ENCODE results near the gene CMTM7.
A peak's percentile ranks its signal among the peaks of the same experiment; 100 is the strongest.

Gene CMTM7

DNA sequence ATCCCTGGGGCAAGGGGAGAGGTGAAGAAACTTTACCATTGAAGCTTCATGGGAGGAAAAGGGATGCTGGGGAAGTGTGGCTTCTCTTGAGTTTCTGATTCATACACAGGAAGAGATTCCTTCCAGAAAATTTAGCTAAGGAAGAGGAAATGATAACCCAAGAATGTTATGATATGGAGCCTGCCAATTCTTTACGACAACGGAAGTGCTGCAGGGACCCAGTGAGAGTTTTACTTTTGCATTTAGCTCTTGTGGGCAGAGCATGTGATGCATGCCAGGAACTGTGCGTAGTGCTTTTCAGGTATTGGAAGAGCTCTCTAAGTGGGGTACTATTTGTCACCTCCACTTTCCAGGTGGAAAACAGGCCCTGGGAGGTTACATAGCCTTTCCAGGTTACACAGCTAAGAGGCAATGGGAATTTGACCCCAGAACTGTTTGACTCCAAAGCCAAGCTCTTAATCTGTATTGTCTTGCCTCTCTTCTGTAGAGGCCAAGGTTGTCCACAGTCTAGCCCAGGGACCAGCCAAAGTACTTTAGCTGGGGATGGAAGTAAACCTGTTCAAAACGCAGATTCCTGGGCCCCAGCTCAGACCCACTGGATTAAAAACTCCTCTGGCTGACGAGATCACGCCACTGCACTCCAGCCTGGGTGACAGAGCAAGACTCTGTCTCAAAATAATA is 23.0 kb downstream of the CMTM7 start:
- peak; percentile 23 for DNase-seq

- DNase-seq: no peak
Measured at GRCh38 chr3:32419742-32420125, 28.1 kb downstream of the CMTM7 start.

DNA sequence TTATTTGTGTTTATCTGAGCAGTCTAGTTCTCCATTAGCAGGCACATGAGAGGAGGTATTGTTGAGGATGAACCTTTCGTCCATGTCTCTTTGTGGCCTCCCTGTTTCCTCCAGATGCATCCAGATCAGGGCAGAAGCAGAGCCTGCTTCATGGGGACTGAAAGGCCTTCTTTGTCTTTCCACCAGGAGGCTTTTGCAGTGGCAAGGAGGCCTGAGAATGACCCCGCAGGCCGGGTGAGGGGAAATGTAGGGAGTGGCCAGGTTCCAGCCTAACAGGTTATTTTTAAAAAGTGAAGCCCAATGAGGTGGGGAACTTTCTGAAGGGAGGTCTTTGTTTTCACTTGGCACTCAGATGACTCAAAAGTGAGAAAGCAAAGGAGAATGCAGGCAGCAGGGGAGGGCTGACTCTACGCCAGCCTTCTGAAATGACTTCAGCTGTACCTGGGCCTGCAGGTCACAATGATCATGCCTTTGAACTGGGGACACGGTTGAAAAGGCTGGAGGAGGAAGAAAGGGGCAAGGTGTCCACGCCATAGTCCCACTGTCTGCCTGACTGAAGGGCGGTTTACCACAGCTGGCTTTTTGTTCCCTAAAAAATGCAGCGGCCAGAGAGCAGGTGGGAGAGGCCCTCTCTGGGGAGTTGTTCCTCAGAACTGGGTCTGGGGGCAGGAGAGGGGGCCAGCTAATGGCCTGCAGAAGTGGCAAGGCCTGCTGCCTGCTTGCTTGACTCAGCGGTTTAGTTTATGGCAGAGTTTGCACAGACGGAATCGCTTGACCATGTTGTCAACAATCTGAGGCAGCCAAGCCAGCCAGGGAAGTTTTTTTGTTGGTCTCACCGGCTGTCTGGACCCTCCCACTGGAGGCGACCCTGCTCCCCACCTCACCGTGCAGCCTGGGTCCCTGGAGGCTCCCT is 28.7 kb downstream of the CMTM7 start:
- DNase-seq: no peak

DNA sequence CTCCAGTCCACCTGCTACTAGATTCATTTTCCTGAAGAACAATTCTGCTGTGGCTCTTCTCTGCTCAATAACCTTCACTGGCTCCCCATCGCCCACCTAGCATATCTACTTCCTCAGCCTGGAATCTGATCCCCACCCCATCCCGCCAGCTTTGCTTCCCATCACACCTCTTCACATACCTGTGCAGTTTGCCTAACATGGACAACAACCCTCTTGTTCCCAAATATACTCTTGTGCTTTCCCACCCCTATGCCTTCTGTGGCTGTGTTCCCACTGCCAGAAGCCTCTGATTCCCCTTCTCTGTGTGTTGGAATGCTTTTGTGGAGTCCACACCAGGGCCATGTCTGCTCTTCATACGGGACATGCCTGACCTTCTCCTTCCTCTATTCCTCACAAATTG is 29.5 kb downstream of the CMTM7 start:
- DNase-seq: no peak

DNA sequence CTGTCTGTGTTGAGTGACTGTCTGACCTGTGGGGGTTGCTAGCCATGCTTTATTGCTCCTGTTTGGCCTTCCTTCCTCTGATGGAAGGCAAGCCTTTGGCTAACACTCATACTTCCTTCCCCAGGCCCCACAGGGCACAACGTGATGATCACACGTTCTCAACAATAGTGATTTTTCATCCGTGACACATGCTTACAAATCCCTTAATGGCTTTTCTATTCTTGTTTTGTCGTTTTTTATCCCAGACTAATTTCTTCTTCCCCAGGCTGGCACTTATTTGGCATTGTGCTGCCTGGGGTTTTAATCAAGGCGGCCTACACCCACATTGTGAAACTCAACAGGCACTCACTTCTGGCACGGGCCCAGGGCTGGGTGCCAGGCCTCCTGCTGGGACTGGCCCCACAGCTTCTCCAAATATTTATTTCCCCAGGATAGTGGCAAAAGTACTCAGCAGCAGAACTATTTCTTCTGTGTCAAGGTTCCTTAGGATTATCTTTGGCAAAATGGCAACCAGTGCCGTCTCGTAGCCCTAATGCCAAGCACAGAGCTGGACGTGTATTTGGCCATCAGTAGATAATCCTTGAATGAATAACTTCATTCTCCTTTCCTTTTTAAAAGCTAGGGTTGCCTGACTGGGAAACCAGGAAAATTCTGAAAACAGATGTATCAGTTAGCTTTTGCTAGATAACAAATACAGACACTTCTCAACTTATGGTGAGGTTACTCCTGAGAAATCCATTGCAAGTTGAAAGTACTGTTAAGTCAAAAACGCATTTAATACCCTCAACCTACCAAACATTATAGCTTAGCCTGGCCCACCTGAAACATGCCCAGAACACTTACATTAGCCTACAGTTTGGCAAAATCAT is 30.6 kb downstream of the CMTM7 start:
- no peak for DNase-seq

DNA sequence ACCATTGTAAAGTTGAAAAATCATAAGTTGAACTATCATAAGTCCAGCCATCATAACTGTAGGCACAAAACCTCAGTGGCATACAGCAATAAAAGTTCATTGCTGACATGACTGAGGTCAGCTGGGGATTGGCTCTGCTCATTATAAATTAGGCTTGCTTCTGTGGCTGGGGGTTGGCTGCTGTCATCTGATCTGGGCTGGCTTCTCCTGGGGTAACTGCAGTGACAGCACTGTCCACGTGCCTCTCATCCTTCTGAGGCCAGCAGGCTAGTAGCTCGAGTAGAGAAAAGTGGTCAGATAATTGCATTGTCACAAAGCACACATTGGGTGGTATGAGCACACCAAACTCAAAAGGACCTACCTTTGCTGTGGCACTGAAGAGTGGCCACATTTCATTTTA is 31.3 kb downstream of the CMTM7 start:
- no peak for DNase-seq

DNA sequence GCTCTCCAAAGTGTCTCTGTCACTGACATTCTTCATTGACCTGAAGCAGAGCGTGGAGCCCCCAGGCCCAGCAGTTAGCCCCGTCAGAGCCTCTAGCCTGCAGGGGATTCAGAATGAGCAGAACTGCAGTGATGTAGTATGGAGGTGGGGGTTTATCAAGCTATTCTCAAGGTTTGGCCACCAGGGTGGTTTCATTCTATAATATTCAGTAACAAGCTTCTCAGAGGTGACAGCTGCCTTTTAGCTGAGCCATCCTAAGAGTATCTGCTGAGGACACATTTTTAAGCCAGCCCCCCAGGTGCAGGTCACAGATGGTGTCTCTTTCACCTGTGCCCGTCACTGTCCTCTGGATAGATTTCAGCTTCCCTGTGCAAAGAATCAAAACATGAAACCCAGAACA is 31.9 kb downstream of the CMTM7 start:
- no peak for DNase-seq

- no peak for DNase-seq
Measured at GRCh38 chr3:32423956-32424557, 32.4 kb downstream of the CMTM7 start.

DNA sequence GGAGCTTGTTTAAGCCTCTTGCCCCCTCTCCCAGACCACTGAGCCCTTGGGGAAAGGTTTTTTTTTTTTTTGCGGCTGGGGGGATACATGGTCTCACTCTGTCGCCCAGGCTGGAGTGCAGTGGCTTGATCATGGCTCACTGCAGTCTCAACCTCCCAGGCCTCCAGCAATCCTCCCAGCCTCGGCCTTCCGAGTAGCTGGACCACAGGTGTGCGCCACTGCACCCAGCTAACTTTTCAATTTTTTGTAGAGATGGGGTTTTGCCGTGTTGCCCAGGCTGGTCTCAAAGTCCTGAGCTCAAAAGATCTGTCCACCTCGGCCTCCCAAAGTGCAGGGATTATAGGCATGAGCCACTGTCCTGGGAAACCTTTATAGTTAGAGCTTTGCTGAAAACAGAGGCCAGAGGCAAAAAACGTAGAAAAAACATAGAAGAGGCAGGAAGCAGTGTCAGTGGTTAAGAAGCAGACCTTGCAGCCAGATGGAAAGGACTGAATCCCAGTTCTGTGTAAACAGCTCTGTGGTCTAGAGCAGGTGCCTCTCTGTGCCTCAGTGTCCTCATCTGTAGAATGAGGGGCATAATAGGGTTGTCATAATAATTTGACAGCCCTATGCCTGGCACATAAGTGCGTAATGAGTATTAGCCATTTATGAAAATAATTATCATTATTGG is 33.1 kb downstream of the CMTM7 start:
- no peak for DNase-seq

- peak; percentile 44 for DNase-seq
Measured at GRCh38 chr3:32428092-32429068, 36.7 kb downstream of the CMTM7 start.

DNA sequence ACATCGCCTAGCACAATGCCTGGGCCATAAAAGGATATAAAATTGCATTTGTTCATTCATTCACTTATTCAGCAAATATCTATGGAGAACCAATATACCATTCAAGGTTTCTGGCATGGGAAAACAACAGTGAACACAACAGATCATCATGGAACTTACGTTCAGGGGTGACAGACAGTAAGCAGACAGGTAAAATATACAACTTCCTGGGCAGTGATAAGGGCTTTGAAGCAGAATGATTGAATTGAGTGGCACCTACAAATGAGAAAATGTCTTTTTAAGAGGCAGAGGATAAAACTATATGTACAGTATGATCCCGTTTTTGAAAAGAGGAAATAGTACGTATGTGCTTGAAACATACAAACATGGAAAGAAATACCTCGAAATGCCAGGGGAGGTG is 39.2 kb downstream of the CMTM7 start:
- no peak for DNase-seq

- no peak for DNase-seq
Measured at GRCh38 chr3:32431481-32431880, 39.8 kb downstream of the CMTM7 start.

DNA sequence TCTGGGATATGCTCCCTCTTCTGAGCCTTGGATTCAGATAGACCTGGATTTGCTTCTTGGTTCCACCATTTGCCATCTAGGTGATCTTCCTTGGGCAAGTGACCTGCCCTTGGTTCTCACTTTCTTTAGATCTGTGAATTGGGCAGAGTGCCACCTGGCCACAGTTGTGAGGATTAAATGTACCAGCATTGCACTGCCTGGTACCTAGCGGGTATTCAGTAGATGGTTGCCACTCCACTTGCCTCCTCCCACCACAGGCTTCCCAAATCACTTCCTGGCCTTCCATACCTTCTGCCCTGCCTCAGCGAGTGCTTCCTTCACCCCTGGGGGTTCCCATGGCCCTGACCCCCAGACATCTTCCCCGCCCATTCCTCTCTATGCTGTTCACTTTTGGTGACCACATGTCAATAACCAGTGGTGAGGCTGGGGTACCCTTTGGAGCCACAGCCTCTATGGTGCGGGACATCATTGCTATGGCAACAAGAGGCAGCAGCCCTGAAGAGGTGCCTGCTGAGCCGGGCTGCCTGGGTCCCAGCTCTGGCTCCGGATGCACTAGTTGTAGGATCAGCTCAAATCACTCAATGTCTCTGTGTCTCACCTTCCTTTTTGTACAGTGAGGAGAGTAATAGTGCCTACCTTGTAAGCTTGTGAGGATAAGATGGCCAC is 40.5 kb downstream of the CMTM7 start:
- no peak for DNase-seq

DNA sequence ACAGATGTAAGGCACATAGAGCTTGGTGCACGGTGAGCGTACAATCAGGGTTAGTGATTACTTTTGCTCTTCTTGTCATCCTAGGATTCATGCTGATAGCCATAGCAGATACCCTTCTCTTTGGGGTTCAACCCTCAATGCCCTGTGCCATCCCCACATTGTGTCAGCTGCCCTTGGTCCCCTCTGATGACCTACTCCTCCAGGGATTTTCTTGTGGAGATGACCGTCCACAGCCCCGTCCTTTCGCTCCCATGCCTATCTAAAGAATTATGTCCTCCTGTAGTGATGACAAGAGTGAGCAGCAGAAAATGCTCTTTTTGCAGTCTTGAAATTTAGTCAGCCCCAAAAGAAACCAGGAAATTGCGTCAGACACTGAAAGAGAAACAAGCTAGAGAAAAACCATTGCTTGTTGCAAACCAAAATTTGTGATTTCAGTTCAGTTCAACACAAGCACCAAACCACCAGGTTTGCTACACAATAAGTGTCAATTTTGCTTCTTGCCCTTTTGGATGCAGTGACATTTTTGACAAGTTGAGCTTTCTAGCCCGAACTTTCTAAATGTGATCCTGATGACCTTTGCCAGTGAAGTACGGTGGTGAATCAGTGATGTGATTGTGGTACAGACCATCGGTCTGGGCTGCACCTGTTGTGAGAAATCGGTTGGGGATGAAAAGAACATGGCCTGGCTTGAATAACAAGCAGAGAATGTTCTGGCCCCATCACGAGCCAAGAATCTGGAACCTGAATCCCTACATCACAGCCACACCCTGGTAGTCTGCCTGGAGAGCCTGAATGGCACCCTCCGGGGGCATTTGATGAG is 41.3 kb downstream of the CMTM7 start:
- no peak for DNase-seq

DNA sequence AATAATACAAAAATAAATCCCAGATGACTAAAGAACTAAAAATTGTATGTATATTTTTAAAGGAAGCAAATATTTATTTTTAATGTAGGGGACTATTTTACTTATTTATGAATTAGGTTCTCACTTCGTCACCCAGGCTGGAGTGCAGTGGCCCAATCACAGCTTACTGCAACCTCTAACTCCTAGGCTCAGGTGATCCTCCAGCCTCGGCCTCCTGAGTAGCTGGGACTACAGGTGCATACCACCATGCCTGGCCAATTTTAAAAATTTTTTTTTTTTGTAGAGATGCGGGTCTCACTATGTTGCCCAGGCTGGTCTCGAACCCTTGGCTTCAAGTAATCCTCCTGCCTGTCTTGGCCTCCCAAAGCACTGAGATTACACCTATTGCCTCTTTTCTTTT is 42.6 kb downstream of the CMTM7 start:
- no peak for DNase-seq

- no peak for DNase-seq
Measured at GRCh38 chr3:32435911-32436815, 44.5 kb downstream of the CMTM7 start.

DNA sequence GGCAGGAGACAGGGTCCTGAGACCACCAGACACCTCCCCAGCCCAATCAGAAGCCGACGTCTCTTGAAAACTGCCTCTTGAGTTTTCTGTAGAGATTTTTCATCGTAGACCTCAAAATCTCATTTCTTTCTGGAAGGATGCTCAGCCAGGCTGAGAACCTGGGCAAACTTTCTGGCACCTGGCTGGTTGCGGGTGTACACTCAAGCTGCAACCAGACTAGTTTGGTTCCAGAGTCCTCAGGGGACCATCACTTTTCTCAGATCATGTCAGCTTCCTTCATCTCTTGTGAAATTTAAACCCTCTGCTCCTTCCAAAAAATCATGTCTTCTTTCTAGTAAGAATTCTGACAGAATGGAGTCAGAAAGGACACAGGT is 45.1 kb downstream of the CMTM7 start:
- no peak for DNase-seq

- no peak for DNase-seq
Measured at GRCh38 chr3:32437896-32438295, 46.2 kb downstream of the CMTM7 start.
